Neural cell (in vitro differentiated cells): ENCODE data around the gene NKAIN2. TPM values are rescaled to one million over a fixed set of nuclear protein-coding genes. Genes with fewer than 3 reads are reported as not detected.

Experiments
- H2AFZ ChIP-seq: fragments of 200-600, 300-800 bp; sonication (generic), shearing (Covaris generic); 2 replicates; pipeline ENCODE4 v1.6.0; 2014; ENCODE audit warnings: low read depth, mild to moderate bottlenecking, antibody characterized with exemption, low read length, moderate library complexity
- H3F3A ChIP-seq: fragments of 200-600 bp; shearing (Covaris generic); 2 replicates; pipeline ENCODE4 v1.6.1; 2016; ENCODE audit warnings: mild to moderate bottlenecking, moderate library complexity, mixed read lengths, antibody characterized with exemption, low read length; ENCODE audit not compliant: insufficient read depth, poor library complexity, severe bottlenecking
- H3K27ac ChIP-seq: fragments of 200-600, 300-800 bp; sonication (generic), shearing (Covaris generic); 2 replicates; pipeline ENCODE4 v1.5.1; 2014; ENCODE audit warnings: mild to moderate bottlenecking, low read length, moderate library complexity
- H3K27me3 ChIP-seq: fragments of 300-800, 200-600 bp; sonication (generic), shearing (Covaris generic); 2 replicates; pipeline ENCODE4 v1.6.0; 2014; ENCODE audit warnings: mild to moderate bottlenecking, low read depth, low read length, moderate library complexity; ENCODE audit not compliant: insufficient read depth
- H3K36me3 ChIP-seq: fragments of 300-800, 200-600 bp; sonication (generic), shearing (Covaris generic); 2 replicates; pipeline ENCODE4 v1.5.1; 2014; ENCODE audit warnings: mild to moderate bottlenecking, antibody characterized with exemption, low read length, moderate library complexity; ENCODE audit not compliant: insufficient read depth
- H3K4me2 ChIP-seq: fragments of 300-800, 200-600 bp; sonication (generic), shearing (Covaris generic); 2 replicates; pipeline ENCODE4 v1.6.0; 2014; ENCODE audit warnings: mild to moderate bottlenecking, low read length
- H3K4me3 ChIP-seq: fragments of 300-800, 200-600 bp; sonication (generic), shearing (Covaris generic); 2 replicates; pipeline ENCODE4 v1.5.1; 2014; ENCODE audit warnings: mild to moderate bottlenecking, low read length, moderate library complexity
- H3K79me2 ChIP-seq: fragments of 200-600 bp; shearing (Covaris generic); replicated peaks from 2 replicates; pipeline ENCODE4 v1.6.0; 2014; ENCODE audit warnings: mild to moderate bottlenecking, low read length, moderate library complexity; ENCODE audit not compliant: insufficient read depth
- H3K9ac ChIP-seq: fragments of 300-800, 200-600 bp; sonication (generic), shearing (Covaris generic); 2 replicates; pipeline ENCODE4 v1.6.1; 2016; ENCODE audit warnings: mild to moderate bottlenecking, low read length, mixed read lengths
- H3K9me2 ChIP-seq: fragments of 200-600 bp; shearing (Covaris generic); 2 replicates; pipeline ENCODE4 v1.6.1; 2016; ENCODE audit warnings: mild to moderate bottlenecking, low read length, mixed read lengths; ENCODE audit not compliant: insufficient read depth
- H3K9me3 ChIP-seq: fragments of 200-600, 300-800 bp; sonication (generic), shearing (Covaris generic); 2 replicates; pipeline ENCODE4 v1.6.1; 2016; ENCODE audit warnings: mild to moderate bottlenecking, mixed run types, low read length, moderate library complexity, mixed read lengths
- H4K20me1 ChIP-seq: fragments of 200-600 bp; shearing (Covaris generic); 2 replicates; pipeline ENCODE4 v1.6.1; 2016; ENCODE audit warnings: mild to moderate bottlenecking, mixed run types; ENCODE audit not compliant: insufficient read depth
- EP300 ChIP-seq: fragments of 450-650 bp; conservative IDR thresholded peaks from 2 replicates; pipeline ENCODE4 v1.6.1; 2014; ENCODE audit warnings: antibody characterized with exemption, mild to moderate bottlenecking, moderate library complexity; ENCODE audit not compliant: poor library complexity, severe bottlenecking
- EZH2 ChIP-seq: fragments of 200-600, 300-800 bp; shearing (Covaris generic), sonication (generic); IDR thresholded peaks from 2 replicates; pipeline ENCODE4 v1.6.1; 2014; ENCODE audit warnings: antibody characterized with exemption, low read length, borderline replicate concordance, mild to moderate bottlenecking; ENCODE audit not compliant: insufficient read depth, poor library complexity, severe bottlenecking
- MXI1 ChIP-seq: fragments of 450-650 bp; conservative IDR thresholded peaks from 2 replicates; pipeline ENCODE4 v1.6.1; 2014; ENCODE audit warnings: antibody characterized with exemption, mild to moderate bottlenecking; ENCODE audit not compliant: poor library complexity, severe bottlenecking
- POLR2AphosphoS5 ChIP-seq: IDR thresholded peaks from 2 replicates; pipeline ENCODE4 v1.6.1; 2012
- RAD21 ChIP-seq: fragments of 450-650 bp; conservative IDR thresholded peaks from 2 replicates; pipeline ENCODE4 v1.6.1; 2014; ENCODE audit warnings: antibody characterized with exemption, mild to moderate bottlenecking, moderate library complexity
- SMC3 ChIP-seq: fragments of 450-650 bp; conservative IDR thresholded peaks from 2 replicates; pipeline ENCODE4 v1.6.1; 2014; ENCODE audit warnings: antibody characterized with exemption, mild to moderate bottlenecking, moderate library complexity; ENCODE audit not compliant: poor library complexity
- TAF1 ChIP-seq: IDR thresholded peaks from 2 replicates; pipeline ENCODE4 v1.6.1; 2012; ENCODE audit warnings: low read depth
- polyA plus RNA-seq: library from polyadenylated mRNA; depleted of rRNA; stranded (reverse); fragments of >200 nt; gene quantifications from 2 replicates; pipeline ENCODE4 v1.2.3, GENCODE V29; 2014
- TF ChIP-seq, protein P1 (sequence below): IDR thresholded peaks from 2 replicates; pipeline ENCODE4 v1.6.1; 2012; ENCODE audit warnings: borderline replicate concordance
- TF ChIP-seq, protein P2 (sequence below): fragments of 450-650 bp; IDR thresholded peaks from 2 replicates; pipeline ENCODE4 v1.5.1; 2014; ENCODE audit warnings: antibody characterized with exemption, mild to moderate bottlenecking, moderate library complexity; ENCODE audit not compliant: poor library complexity, severe bottlenecking

Gene NKAIN2
- polyA plus RNA-seq, 1 donor from 2014 or later: 23.2 TPM

- Histone ChIP-seq H3K27me3 (no peaks in the 10 kb centered on the region), H3K9me2 (no peaks in the 10 kb centered on the region), H3K27ac (no peak overlapping the region), H3F3A (no peaks in the 10 kb centered on the region), H3K9me3 (peaks cover 5% of the 10 kb centered on the region), H3K4me2 (no peak overlapping the region), H4K20me1 (no peaks in the 10 kb centered on the region), H3K36me3 (no peaks in the 10 kb centered on the region), H3K4me3 (no peak overlapping the region), H3K79me2 (no peaks in the 10 kb centered on the region), H2AFZ (no peak overlapping the region), H3K9ac (no peak overlapping the region)
- TF ChIP-seq, protein P1, sequence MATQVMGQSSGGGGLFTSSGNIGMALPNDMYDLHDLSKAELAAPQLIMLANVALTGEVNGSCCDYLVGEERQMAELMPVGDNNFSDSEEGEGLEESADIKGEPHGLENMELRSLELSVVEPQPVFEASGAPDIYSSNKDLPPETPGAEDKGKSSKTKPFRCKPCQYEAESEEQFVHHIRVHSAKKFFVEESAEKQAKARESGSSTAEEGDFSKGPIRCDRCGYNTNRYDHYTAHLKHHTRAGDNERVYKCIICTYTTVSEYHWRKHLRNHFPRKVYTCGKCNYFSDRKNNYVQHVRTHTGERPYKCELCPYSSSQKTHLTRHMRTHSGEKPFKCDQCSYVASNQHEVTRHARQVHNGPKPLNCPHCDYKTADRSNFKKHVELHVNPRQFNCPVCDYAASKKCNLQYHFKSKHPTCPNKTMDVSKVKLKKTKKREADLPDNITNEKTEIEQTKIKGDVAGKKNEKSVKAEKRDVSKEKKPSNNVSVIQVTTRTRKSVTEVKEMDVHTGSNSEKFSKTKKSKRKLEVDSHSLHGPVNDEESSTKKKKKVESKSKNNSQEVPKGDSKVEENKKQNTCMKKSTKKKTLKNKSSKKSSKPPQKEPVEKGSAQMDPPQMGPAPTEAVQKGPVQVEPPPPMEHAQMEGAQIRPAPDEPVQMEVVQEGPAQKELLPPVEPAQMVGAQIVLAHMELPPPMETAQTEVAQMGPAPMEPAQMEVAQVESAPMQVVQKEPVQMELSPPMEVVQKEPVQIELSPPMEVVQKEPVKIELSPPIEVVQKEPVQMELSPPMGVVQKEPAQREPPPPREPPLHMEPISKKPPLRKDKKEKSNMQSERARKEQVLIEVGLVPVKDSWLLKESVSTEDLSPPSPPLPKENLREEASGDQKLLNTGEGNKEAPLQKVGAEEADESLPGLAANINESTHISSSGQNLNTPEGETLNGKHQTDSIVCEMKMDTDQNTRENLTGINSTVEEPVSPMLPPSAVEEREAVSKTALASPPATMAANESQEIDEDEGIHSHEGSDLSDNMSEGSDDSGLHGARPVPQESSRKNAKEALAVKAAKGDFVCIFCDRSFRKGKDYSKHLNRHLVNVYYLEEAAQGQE: peak; percentile 71
- TF ChIP-seq POLR2AphosphoS5 (no peak), EP300 (peak; percentile 54)
Observed at GRCh38 chr6:124719913-124720312, 916.2 kb downstream of the NKAIN2 start.

GRCh38 chr6:124721331-124721730, 917.7 kb downstream of the NKAIN2 start:
- H3K4me3 ChIP-seq: no peak overlapping the region

More at GRCh38 chr6:124721331-124721730, 917.7 kb downstream of the NKAIN2 start:
- no peak overlapping the region for H3K9ac ChIP-seq
- H3K9me3 ChIP-seq: no peaks in the 10 kb centered on the region
- no peak overlapping the region for H2AFZ ChIP-seq
- H3K9me2 ChIP-seq: no peaks in the 10 kb centered on the region
- no peaks in the 10 kb centered on the region for H4K20me1 ChIP-seq
- no peaks in the 10 kb centered on the region for H3K79me2 ChIP-seq
- no peaks in the 10 kb centered on the region for H3K27me3 ChIP-seq
- TF ChIP-seq POLR2AphosphoS5 (no peak), EZH2 (no peak), TAF1 (no peak), SMC3 (no peak), MXI1 (no peak), EP300 (no peak), RAD21 (no peak)
- TF ChIP-seq, protein P2, sequence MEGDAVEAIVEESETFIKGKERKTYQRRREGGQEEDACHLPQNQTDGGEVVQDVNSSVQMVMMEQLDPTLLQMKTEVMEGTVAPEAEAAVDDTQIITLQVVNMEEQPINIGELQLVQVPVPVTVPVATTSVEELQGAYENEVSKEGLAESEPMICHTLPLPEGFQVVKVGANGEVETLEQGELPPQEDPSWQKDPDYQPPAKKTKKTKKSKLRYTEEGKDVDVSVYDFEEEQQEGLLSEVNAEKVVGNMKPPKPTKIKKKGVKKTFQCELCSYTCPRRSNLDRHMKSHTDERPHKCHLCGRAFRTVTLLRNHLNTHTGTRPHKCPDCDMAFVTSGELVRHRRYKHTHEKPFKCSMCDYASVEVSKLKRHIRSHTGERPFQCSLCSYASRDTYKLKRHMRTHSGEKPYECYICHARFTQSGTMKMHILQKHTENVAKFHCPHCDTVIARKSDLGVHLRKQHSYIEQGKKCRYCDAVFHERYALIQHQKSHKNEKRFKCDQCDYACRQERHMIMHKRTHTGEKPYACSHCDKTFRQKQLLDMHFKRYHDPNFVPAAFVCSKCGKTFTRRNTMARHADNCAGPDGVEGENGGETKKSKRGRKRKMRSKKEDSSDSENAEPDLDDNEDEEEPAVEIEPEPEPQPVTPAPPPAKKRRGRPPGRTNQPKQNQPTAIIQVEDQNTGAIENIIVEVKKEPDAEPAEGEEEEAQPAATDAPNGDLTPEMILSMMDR: no peak
- TF ChIP-seq, protein P1: no peak
- no peaks in the 10 kb centered on the region for H3F3A ChIP-seq
- no peaks in the 10 kb centered on the region for H3K36me3 ChIP-seq
- no peak overlapping the region for H3K27ac ChIP-seq
- H3K4me2 ChIP-seq: no peak overlapping the region
